A549 (cell line): ENCODE measurements around the gene UNC79. TPM values are rescaled to one million over a fixed set of nuclear protein-coding genes. Genes with fewer than 3 reads are reported as not detected.

Experiments used
- ATAC-seq, 2 experiments: fragments of 200-7000 bp in 1 of 2; fragments of >200 bp in 1 of 2; cut with Nextera tagmentation in 1 of 2; cut with Tn5 transposase in 1 of 2; 3 replicates each; pipeline versions ENCODE4 v1.8.0 to v1.9.1; 2018 to 2020; ENCODE audit warnings: mild to moderate bottlenecking in 1 of 2, moderate library complexity in 1 of 2
- CTCF ChIA-PET: fragments of 300-600 bp; sonication (Branson Sonifier 250); formaldehyde crosslinking; extraction: SDS; loops from one replicate; lab custom pipeline; 2021; ENCODE audit warnings: antibody characterized with exemption, inconsistent platforms; lab: Yijun Ruan, JAX
- POLR2A ChIA-PET: fragments of 350-600 bp; formaldehyde crosslinking; extraction: SDS; loops from one replicate; lab custom pipeline; 2021; ENCODE audit warnings: antibody characterized with exemption, inconsistent platforms; lab: Yijun Ruan, JAX
- DNase-seq, 2 experiments: peaks; one replicate each; pipeline versions ENCODE4 v3.0.0 to v3.0.0-alpha.2; 2011 to 2016; ENCODE audit warnings: low read depth in 1 of 2, low spot score in 1 of 2
- FAIRE-seq: peaks from 2 replicates; lab custom pipeline; 2011; peaks lifted over from hg19 to GRCh38; lab: Jason Lieb, UNC
- H3K27ac ChIP-seq, 2 experiments: fragments of >200 bp; sonication (Bioruptor Twin); formaldehyde crosslinking; 3 replicates each; pipeline ENCODE4 v1.5.1; 2016 to 2017
- H3K4me1 ChIP-seq: fragments of >200 bp; sonication (Bioruptor Twin); formaldehyde crosslinking; 3 replicates; pipeline ENCODE4 v1.6.1; 2016
- H3K4me2 ChIP-seq: fragments of >200 bp; sonication (Bioruptor Twin); formaldehyde crosslinking; 3 replicates; pipeline ENCODE4 v1.6.1; 2016
- H3K4me3 ChIP-seq: fragments of >200 bp; sonication (Bioruptor Twin); formaldehyde crosslinking; 3 replicates; pipeline ENCODE4 v1.5.1; 2016
- H3K9me3 ChIP-seq: fragments of >200 bp; sonication (Bioruptor Twin); formaldehyde crosslinking; 3 replicates; pipeline ENCODE4 v1.6.1; 2016
- BCL3 ChIP-seq: fragments of >200 bp; sonication (Bioruptor Twin); formaldehyde crosslinking; IDR thresholded peaks from 3 replicates; pipeline ENCODE4 v1.6.1; 2016
- CTCF ChIP-seq: fragments of >200 bp; sonication (Bioruptor Twin); formaldehyde crosslinking; IDR thresholded peaks from 3 replicates; pipeline ENCODE4 v1.5.1; 2016
- EP300 ChIP-seq, 2 experiments: fragments of >200 bp; sonication (Bioruptor Twin); formaldehyde crosslinking; IDR thresholded peaks; 2 replicates in 1 of 2; 3 replicates in 1 of 2; pipeline ENCODE4 v1.6.1; 2016 to 2017
- FOSB ChIP-seq: fragments of 250-450 bp; sonication (Bioruptor Pico); IDR thresholded peaks from 2 replicates; pipeline ENCODE4 v1.5.0; 2020; ENCODE audit warnings: mild to moderate bottlenecking, moderate library complexity
- GATA3 ChIP-seq: IDR thresholded peaks from 2 replicates; pipeline ENCODE4 v1.6.1; 2012; ENCODE audit warnings: borderline replicate concordance
- HOXA7 ChIP-seq: fragments of 250-450 bp; sonication (Bioruptor Pico); IDR thresholded peaks from 2 replicates; pipeline ENCODE4 v1.5.0; 2020; ENCODE audit warnings: mild to moderate bottlenecking, moderate library complexity
- HOXB5 ChIP-seq: fragments of 250-450 bp; sonication (Bioruptor Pico); IDR thresholded peaks from 2 replicates; pipeline ENCODE4 v1.5.0; 2020; ENCODE audit warnings: mild to moderate bottlenecking, moderate library complexity
- KDM5A ChIP-seq: fragments of 200-600 bp; sonication (generic); IDR thresholded peaks from 2 replicates; pipeline ENCODE4 v1.6.1; 2016; ENCODE audit warnings: antibody characterized with exemption, mild to moderate bottlenecking
- MAZ ChIP-seq: fragments of 150-350 bp; IDR thresholded peaks from 2 replicates; pipeline ENCODE4 v1.6.1; 2014; ENCODE audit warnings: antibody characterized with exemption, low read depth, low read length, borderline replicate concordance
- POLR2AphosphoS2 ChIP-seq: conservative IDR thresholded peaks from 2 replicates; pipeline ENCODE4 v1.6.1; 2012; ENCODE audit warnings: low read length, improper control_type of control experiment, inconsistent platforms
- RAD21 ChIP-seq, 2 experiments: fragments of >200 bp in 1 of 2; sonication (Bioruptor Twin) in 1 of 2; formaldehyde crosslinking in 1 of 2; IDR thresholded peaks in 1 of 2; conservative IDR thresholded peaks in 1 of 2; 2 replicates in 1 of 2; 3 replicates in 1 of 2; pipeline ENCODE4 v1.6.1; 2012 to 2018; ENCODE audit warnings: inconsistent platforms in 1 of 2
- RCOR1 ChIP-seq: fragments of 150-350 bp; IDR thresholded peaks from 2 replicates; pipeline ENCODE4 v1.6.1; 2014; ENCODE audit warnings: antibody characterized with exemption, low read length, low read depth
- REST ChIP-seq: fragments of 200-600 bp; sonication (generic); IDR thresholded peaks from 2 replicates; pipeline ENCODE4 v1.6.1; 2016; ENCODE audit warnings: antibody characterized with exemption, mild to moderate bottlenecking, moderate library complexity
- TP53 ChIP-seq: fragments of 250-450 bp; sonication (Bioruptor Pico); IDR thresholded peaks from 2 replicates; pipeline ENCODE4 v1.5.0; 2021; ENCODE audit warnings: mild to moderate bottlenecking, moderate library complexity
- ZNF302 ChIP-seq: fragments of 250-450 bp; sonication (Bioruptor Pico); IDR thresholded peaks from 2 replicates; pipeline ENCODE4 v1.9.0; 2021; ENCODE audit warnings: inconsistent platforms, mild to moderate bottlenecking, moderate library complexity
- WGBS: methylation state at CpG from one replicate; pipeline ENCODE4 v1.1.6; 2017; ENCODE audit errors: missing lambda C conversion rate; 5-methylcytosine and 5-hydroxymethylcytosine counted together
- polyA plus RNA-seq, 4 experiments: library from polyadenylated mRNA; depleted of rRNA in 3 of 4; stranded (reverse); fragments of >200 nt; fragmentation: RNase III in 1 of 4; extraction: RNeasy Plus Mini Kit Qiagen cat#74134 plus additional on column Dnase treatment in 1 of 4; gene quantifications; 2 replicates in 3 of 4; 3 replicates in 1 of 4; pipeline ENCODE4 v1.2.3, GENCODE V29; 2011 to 2017

Gene UNC79
- polyA plus RNA-seq, 2 of the 4 experiments (the other 2 are of a cell fraction) = 0.01 TPM

GRCh38 chr14:93716002-93716745 is 285.4 kb downstream of the UNC79 start (continued):
- no peak for TF ChIP-seq HOXB5 (CRISPR knock-in tag)
- TF ChIP-seq FOSB (CRISPR knock-in tag) = no peak

- CTCF ChIA-PET = interaction anchor here (0.6 to 0.9 kb wide), 2 partner anchors 15 to 115 kb away, joined by 3 read pairs; no protein-coding TSS in a partner anchor
- Histone ChIP-seq H3K4me2 (no peak overlapping the region), H3K27ac (no peak overlapping the region), H3K9me3 (no peaks in the 10 kb centered on the region), H3K4me3 (no peak overlapping the region), H3K4me1 (no peaks in the 10 kb centered on the region)
- TF ChIP-seq REST (no peak), MAZ (no peak), ZNF302 (CRISPR knock-in tag) (no peak), HOXB5 (CRISPR knock-in tag) (no peak), RAD21 (conservative IDR thresholded peaks at IDR 0.05 in 1 of 2, IDR thresholded peaks at IDR 0.05 in 1 of 2) (no peak), POLR2AphosphoS2 (no peak), HOXA7 (CRISPR knock-in tag) (no peak), FOSB (CRISPR knock-in tag) (no peak), CTCF (no peak), GATA3 (no peak), BCL3 (no peak), TP53 (CRISPR knock-in tag) (no peak), EP300 (IDR thresholded peaks at IDR 0.05) (no peak), RCOR1 (no peak), KDM5A (no peak)
- FAIRE-seq (no peak), ATAC-seq (no peak; a peak in 1 of 6 replicates), DNase-seq (no peak)
- WGBS = 37% methylated on average over 14 of the region's 14 CpGs
- POLR2A ChIA-PET = no interaction called here
These were observed 286.3 kb downstream of the UNC79 start for GRCh38 chr14:93716746-93717667.
